ENCODE data around the gene FOXG1. TPM values are rescaled to one million over a fixed set of nuclear protein-coding genes. Genes with fewer than 3 reads are reported as not detected.

Gene FOXG1
- total RNA-seq, 1 donor from 2014 or later, result not detected

- no peak for DNase-seq (ENCODE audit: low read depth)
Measured at GRCh38 chr14:28774764-28775735, 8.5 kb downstream of the FOXG1 start.

- no peak for DNase-seq (ENCODE audit: low read depth)
Measured at GRCh38 chr14:28776482-28777266, 10.1 kb downstream of the FOXG1 start.

- no peak for DNase-seq (ENCODE audit: low read depth)
Measured at GRCh38 chr14:28777471-28778137, 11.0 kb downstream of the FOXG1 start.

DNA sequence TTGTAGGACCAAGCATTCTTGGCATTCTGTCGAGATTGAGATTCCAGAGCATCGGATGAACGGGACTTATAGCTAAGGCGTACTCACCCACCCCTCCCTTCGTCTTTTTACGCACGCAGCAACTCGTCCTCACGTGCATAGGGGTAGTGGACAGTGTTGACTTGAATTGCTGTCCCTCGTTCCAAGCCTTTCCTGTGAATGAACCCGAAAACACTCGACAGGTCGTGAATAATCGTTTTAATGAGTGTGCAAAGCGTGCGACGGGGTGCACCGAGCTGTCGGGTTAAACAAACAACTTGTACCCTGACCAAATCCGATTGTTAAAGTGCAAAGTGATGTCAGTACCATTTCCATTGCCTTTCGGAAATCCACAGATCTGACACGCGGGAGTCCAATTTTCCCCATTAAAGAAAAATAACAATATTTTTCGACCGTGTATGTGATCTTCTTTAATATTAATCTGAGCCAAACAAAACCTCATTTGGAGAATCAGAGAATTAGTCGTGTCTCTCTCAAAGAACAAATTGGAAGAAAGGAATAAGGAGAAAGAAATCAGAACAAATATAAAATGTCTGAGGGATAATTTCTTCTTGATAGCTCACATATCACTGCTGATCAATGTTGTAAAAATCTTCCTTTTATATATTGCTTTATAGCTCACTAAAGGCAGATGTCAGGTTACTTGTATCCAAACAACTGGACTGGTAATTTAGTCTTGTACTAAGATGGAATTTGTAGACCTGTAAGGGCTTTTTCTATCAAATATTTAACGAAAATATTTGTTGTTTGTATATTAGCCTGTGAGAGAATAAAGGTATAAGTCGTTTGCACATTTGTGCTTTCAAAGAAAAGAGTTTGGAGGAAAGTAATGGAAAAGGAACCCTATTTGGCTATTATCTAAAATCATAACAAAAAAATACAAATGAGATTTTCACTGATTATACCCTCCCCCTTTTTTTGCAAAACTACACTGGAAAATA is 11.8 kb downstream of the FOXG1 start:
- no peak for DNase-seq (ENCODE audit: low read depth)

DNA sequence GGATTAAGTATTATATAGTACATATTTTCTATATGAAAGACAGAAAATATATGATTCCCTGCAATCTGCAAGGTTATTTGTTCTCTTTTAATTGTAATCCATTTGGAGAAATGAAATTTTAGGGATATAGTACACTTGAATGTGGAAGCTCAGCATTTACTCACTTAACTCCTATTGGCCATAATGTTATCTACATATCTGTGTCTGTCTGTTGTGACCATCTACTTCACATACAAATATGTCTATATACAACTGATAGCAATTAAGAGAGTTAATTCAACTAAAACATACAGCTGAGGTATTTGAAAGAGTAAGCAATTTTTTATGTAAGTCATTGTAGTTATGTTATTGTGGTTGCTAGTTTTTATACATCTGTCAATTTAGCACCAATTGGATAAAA is 12.9 kb downstream of the FOXG1 start:
- DNase-seq (ENCODE audit: low read depth), result no peak

GRCh38 chr14:28780843-28781820 is 14.5 kb downstream of the FOXG1 start:
- no peak for DNase-seq (ENCODE audit: low read depth)

- DNase-seq (ENCODE audit: low read depth), result no peak
Measured at GRCh38 chr14:28782301-28782700, 15.7 kb downstream of the FOXG1 start.

GRCh38 chr14:28783664-28784063 is 17.1 kb downstream of the FOXG1 start:
- DNase-seq (ENCODE audit: low read depth), result no peak

DNA sequence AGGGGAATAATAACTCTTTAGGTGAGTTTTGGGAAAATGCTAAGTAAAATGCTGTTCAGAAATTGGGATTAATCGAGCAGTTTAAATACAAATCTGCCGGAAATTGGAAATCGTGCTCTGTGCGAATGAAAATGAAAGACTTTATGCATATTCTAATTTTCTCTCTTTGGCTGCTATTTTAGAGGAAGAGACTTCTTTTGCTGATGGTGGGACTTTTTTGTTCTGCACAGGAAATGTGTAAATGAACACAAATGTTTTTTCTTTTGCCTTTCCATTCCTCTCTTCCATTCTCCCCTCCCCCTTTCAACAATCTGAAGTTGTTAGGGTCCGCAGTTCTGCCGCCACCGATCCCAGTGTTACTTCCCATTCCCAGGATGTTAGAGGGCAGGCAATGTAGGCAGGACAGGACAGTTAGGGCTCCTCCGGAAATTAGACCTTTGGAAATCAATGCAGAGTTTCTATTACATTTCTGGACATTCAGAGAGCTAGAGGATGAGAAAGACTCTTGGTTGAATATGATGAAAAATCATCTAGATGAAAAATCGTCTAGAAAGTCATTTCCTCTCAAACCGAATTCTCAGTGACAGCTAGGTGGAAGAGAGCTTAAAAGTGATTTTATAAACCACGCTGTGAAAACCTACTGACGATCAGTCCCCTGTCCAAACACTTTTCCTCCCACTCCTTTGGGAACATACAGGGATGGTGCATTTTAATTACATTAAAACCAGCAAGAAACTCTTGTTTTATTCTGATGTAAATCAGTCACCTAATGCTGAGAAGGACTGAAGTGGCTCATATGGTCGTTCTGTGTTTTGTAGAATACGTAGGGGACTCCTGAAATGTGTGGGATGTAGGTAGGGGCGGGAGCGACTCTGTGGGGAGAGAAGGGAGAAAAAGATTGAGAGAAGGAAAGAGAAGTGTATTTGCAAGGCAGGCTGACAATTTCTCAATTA is 17.8 kb downstream of the FOXG1 start:
- no peak for DNase-seq (ENCODE audit: low read depth)

GRCh38 chr14:28785096-28785952 is 18.7 kb downstream of the FOXG1 start:
- peak; percentile 18 for DNase-seq (ENCODE audit: low read depth)

DNA sequence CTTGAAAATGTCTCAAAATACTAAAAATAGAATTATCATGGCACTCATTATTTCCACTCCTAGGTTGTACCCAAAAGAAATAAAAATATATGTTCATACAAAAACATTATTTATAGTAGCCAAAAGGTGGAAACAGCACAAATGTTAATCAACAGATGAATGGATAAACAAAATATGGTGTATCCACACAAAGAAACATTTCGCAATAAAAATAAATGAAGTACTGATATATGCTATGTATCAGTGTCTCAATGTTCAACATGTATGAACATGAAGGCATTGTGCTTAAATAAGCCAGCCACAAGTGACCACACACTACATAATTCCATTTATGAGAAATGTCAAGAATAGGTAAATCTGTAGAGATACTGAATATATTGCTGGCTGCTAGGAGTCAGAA is 40.9 kb downstream of the FOXG1 start:
- DNase-seq (ENCODE audit: low read depth), result no peak

DNA sequence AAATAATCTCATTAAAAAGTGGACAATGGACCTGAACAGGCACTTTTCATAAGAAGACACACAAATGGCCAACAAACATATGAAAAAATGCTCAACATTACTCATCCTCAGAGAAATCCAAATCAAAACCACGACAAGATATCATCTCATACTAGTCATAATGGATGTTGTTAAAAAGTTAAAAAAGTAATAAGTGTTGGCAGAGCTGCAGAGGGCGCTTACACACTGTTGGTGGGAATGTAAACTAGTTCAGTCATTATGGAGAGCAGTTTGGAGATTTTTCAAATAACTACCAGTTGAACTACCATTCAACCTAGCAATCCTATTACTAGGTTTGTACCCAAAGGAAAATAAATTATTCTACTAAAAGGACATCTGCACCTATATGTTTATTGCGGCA is 47.2 kb downstream of the FOXG1 start:
- no peak for DNase-seq (ENCODE audit: low read depth)
